CD1c-positive myeloid dendritic cell (primary cell): ENCODE data around the gene ASXL2.
"Not testable (repeated sequence)": the region's sequence is repeated elsewhere in the genome, so short reads cannot be mapped to it uniquely, and the experiment has no call there.

Experiments used
- DNase-seq: peaks from one replicate; pipeline ENCODE4 v3.0.0-alpha.2; 2016; ENCODE audit errors: extremely low spot score

The ASXL2 gene

DNA sequence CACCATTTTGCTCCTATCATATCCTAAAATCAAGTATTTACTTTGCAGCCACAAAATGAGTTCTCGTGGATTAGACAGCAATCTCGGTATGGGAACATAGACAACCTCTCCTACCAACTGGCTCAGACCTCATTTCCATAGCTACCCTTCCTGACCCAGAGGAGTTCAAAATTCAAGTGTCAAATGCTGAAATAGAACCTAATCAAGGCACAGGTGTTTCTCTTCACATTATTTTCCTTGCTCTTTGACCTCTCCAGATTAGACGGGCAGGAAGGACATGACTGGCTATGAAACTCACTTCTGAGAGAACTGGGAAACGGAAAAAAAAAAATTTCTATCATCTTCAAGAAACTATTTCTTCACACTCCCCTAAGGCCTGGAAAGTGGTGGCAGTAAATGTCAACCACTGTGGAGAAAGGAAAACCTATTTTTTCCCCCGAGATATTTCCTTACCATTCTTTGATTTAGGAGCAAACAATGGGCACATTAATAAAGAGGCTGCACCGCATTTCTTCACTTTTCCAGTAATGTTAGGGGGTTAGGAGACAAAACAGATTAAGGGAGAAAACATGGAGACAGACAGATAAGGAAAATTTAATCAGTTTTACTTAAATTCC, 141.3 kb downstream of the ASXL2 start:
- no peak for DNase-seq

DNA sequence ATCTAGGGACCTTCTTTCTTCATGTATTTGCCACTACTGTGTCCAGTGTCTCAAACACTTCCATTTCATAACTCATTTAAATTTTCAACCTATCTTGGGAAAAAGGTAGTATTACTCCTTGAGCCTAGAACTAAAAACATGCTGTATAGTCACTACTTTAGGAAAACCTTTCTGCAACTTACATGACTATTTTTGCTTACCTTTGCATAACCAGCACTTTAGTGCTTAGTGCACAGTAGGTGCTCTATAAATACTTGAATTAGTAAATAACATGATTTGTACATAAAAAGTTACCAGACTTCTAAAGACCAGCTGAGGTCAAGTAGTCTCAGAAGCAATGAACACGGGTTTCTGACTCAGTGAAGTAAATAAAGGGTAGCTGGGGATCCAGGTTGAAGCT, 142.5 kb downstream of the ASXL2 start:
- no peak for DNase-seq

DNA sequence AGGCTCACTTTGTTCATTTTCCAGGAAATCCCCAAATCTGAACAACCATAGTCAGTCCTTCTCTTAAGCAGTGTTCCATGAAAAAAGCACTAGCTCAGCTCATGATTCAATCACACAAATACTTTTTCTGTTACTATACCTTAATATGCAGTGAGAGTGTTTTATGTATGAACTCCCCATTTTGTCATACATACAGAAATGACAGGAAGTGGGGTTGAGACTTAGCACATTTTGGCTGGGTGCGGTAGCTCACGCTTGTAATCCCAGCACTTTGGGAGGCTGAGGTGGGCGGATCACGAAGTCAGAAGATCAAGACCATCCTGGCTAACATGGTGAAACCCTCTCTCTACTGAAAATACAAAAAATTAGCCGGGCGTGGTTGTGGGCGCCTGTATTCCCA, 149.7 kb downstream of the ASXL2 start:
- DNase-seq = no peak

DNA sequence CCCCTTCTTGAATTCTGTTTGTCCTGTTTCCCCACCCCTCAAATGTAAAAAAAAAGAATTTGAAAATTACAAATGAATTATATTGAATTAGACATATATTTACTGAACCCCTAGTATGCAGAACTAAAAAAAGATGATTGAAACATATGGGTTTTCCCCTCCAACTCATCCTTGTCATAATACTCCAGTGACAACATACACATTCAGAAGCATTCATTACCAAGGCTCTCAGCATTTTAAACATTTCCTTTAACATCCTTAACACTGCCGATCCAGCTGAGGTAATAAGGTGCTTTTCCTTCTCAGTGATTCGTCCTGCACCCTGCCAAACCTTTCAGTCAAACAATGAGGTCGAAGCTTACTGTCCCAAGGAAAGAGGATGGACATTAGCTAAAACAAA, 151.8 kb downstream of the ASXL2 start:
- peak; percentile 13 for DNase-seq

DNA sequence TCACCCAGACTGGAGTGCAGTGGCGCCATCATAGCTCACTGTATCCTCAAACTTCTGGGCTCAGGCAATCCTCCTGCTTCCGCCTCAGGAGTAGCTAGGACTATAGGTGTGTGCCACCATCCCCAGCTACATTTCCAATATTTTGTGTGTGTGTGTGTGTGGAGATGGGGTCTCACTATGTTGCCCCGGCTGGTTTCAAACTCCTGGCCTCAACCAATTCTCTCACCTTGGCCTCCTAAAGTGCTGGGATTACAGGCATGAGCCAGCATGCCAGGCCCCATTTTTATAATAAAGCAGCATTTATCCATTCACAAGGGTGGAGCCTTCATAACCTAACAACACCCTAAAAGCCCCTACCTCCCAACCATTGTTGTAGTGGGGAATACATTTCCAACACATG, 152.4 kb downstream of the ASXL2 start:
- DNase-seq = no peak

- no peak for DNase-seq
These were observed 153.5 kb downstream of the ASXL2 start for GRCh38 chr2:25724756-25725155.

DNA sequence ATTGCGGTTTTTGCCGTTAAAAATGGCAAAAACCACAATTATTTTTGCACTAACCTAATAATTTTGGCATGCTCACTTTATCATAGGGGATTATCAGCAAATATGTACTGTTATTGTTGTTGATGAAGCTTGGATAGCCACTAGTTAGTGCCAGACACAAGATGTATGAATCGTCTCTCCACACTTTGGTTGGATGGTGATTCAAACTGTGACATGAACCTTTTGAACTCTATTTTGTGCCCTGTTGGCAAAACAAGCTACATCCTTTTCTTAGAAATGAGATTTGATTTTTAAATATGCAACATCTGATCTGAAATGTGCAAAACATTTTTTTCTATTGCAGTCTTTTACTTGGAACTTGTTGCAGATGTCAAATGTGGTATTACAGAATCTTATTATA, 156.1 kb downstream of the ASXL2 start:
- no peak for DNase-seq

- no peak for DNase-seq
These were observed 157.7 kb downstream of the ASXL2 start for GRCh38 chr2:25720575-25720974.

DNA sequence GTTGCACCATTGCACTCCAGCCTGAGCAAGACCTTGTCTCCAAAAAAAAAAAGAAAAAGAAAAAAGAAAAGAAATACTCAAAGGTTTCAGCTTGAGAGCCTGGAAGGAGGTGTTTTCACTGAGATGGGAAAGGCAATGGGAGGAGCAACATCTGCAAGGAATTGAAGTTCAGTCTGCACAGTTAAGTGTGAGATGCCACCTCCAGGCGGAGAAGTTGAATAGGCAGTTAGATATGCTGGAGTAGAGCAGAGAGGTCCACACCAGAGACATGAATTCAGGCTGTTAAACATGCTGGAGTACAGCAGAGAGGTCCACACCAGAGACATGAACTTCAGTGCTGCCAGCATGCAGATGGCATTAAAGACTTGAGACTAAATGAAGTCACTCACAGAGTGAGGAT, 163.5 kb downstream of the ASXL2 start:
- no peak for DNase-seq

- DNase-seq = peak; percentile 19
These were observed 165.8 kb downstream of the ASXL2 start for GRCh38 chr2:25712455-25712854.

DNA sequence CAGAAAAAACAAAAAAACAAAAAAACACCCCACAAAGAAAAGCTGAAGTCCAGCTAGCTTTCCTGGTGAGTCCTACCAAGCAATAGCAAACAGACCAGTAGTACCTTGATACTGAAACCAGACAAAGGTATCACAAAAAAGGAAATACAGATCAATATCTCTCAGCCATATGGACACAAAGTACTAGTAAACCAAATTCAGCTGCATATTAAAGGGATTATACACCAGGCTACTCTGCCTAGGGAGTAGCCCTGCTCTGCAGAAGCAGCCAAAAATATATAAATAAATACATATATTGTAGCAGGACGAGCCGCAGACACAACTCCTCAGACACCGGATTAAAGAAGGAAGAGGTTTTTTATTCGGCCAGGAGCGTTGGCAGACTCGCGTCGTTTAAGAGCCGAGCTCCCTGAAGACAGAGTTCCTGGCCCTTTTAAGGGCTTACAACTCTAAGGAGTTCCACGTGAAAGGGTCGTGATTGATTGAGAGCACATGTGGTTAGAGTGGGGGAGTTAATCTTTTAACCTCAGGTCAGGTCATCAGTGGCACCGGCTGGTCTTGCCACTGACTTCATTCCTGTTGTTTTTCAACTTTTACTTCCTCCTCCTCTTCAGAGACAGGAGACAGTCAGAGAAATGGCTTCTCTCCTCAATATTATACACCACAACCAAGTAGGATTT, 166.5 kb downstream of the ASXL2 start:
- peak; percentile 21 for DNase-seq

- no peak for DNase-seq
These were observed 167.5 kb downstream of the ASXL2 start for GRCh38 chr2:25710750-25711149.

GRCh38 chr2:25709349-25709748, 168.9 kb downstream of the ASXL2 start:
- DNase-seq = no peak

DNA sequence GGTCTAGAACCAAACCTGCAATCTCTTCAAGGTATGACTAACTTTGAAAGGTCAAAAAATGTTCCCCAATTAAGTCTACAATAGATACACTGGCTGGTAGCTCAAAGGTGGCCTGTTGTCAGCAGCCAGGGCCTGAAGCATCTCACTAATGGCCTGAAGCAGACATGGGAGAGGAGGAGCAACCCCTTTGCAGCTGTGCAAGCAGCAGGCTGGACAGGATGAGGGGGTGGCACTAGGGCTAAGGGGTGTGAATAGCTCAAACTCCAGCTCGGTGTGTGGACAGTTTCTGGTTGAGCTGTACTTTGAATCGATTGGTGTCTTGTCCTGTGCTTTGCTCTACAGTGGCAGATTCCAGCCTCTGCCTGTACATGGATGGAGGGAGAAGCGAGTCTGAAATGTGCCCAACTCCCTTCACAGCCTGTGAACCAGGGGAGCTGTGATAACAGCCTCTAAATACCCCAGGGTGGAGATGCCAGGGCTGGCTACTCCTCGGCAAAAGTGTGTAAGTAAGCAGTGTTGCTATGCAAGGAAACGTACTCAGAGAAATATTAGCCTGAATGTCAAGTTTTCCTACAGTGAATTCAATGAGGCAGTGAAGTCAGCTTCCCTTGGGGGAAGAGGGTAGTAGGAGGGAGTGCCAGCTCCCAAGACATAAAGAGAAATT, 170.2 kb downstream of the ASXL2 start:
- no peak for DNase-seq

DNA sequence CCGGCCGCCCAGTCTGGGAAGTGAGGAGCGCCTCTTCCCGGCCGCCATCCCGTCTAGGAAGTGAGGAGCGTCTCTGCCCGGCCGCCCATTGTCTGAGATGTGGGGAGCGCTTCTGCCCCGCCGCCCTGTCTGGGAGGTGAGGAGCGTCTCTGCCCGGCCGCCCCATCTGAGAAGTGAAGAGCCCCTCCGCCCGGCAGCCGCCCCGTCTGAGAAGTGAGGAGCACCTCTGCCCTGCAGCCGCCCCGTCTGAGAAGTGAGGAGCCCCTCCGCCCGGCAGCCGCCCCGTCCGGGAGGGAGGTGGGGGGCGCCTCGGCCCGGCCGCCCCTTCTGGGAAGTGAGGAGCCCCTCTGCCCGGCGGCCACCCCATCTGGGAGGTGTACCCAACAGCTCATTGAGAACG, 172.7 kb downstream of the ASXL2 start:
- not testable (repeated sequence) for DNase-seq

DNA sequence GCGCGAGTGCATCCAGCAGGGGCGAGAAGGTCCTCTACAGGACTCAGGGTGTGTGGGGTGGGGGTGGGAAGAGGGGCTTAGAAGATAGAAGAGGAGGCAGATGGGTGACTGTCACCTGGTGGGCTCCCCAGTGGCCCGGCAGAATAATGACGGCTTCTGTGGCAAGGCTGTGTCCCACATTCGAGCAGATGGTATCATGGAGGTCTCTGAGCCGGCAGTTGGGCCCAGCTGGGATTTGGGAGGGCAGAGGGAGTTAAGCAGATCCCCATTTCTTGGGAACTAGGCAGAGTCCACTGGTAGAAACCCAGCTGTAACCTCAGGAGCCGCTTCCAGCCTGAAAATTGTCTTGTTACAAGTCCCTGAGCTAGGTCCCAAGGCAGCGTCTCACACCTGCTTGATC, 176.5 kb downstream of the ASXL2 start:
- DNase-seq = no peak

GRCh38 chr2:25700221-25700660, 178.0 kb downstream of the ASXL2 start:
- DNase-seq = peak; percentile 25

- DNase-seq = no peak
These were observed 179.1 kb downstream of the ASXL2 start for GRCh38 chr2:25699216-25699615.

GRCh38 chr2:25698752-25699151, 179.5 kb downstream of the ASXL2 start:
- DNase-seq = no peak

DNA sequence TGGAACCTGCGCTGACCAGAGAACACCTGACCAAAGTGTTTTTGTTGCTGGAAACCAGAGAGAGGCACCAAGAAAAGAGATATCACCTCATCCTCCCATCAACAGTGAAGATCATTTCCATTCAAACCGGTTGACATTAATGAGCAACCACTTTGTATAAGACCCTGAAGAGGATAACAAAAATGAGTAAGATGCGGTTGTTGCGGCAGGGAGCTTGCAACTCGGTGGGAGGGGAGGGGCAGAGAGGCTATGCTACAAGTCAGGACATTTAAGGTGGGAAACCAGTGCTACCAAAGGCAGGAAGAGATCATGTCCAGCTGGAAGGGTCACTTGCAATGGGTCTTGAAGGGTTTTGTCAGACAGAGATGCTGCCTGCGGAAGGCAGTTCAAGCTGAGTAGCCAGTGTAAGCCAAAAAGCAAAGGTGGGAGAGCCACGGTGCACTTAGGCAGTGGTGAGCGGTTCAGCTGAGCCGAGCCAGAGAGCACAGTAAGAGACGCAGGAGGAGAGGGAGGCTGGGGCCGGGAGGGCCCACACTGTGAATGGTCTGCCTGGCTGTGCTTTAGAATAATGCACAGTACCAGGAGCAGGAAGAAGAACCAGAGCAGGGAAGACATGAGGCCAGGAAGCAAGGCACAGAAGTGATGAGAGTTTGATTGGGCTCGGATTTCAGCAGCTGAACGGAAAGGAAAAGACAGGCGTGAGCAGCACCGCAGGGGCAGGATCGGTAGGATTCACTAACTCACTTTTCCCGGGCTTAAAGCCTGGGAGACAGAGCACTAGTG, 180.5 kb downstream of the ASXL2 start:
- DNase-seq = no peak

DNA sequence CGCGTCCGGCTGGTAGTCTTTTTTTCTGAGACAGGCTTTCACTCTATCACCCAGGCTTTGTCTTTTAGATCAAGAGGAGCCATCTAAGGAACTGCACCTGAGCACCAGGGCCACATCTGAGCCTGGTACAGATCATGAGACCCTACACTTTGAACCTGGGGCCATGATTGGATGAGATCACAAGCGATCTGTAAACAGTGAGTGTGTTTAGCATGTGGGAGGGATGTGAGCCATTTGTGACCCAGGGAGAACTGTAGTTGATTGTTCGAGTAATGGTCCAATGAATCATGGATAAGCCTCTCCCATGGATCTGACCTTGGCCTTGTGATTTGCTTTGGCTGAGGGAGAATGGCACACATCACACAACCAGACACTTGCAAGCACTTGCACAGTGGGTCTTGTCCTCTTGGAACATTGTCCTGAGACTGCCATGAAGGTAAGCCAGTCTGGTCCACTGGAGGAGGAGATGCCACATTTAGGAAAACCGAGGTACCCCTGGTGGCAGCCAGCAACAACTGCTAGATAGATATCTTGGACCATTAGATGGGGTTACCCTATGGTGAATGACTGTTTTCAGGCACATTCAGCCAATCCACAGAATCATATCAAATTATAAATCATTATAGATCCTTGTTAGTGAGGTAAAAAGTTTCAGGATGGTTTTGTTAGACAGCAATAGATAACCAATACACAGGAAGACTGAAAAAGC, 185.4 kb downstream of the ASXL2 start:
- DNase-seq = no peak

DNA sequence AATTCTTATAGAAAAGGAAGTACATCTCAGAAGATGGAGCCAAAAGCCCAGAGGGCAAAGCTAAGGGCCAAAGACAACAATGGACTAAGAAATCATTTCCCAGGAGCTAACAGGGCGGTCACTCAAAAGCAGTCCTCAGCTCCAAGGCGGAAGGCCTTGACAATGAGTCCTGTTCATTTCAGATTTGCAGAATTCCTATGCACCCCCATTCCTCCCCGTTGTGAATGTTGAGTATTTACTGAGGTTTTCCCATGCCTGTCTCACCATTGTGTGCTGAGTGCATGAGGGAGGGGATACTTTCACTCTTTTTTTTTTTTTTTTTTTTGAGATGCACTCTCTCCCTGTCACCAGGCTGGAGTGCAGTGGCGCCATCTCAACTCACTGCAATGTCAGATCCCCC, 186.1 kb downstream of the ASXL2 start:
- no peak for DNase-seq
